ENCODE measurements around the gene MOCS2. TPM values are rescaled to one million over a fixed set of nuclear protein-coding genes. Genes with fewer than 3 reads are reported as not detected.

Gene MOCS2
- total and polyA plus RNA-seq, 10 of the 15 experiments (the other 5 are each of a cell fraction or from before 2014, with no cell fraction given), result 11.0 to 27.4 (median 22.5) TPM

DNA sequence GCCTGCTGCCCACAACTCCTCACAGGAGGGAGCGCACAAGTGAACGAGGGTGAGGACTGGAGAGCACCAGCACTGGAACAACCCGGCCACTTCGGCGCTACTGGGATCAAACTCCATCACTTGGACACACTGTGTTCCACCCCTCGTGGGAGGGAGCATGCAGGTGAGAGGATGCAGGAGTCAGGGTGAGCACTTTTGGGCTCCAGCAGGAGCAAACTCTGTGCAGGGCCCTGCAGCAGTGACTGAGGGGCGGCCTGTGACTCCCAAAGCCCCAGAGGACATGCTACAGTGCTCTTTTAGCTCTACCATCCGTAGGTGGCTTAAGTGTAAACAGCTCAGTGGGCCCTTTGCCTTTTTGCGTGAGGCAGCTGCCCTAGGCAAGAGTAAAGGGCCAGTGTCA lies 4.4 kb upstream of the MOCS2 start:
- SMC1A ChIA-PET (ENCODE audit: uncharacterized antibody, unreplicated experiment), result no interaction called here
- H3K36me3 ChIP-seq (ENCODE audit: control insufficient read depth in 2 of 2, insufficient read depth in 2 of 2, low read length in 1 of 2), result no peaks in the 10 kb centered on the region
- 87% methylated on average over 9 of the region's 9 CpGs for WGBS (ENCODE audit: insufficient coverage, insufficient replicate concordance, low lambda C conversion rate, missing lambda C conversion rate)
- CTCF ChIA-PET, result interaction anchor here (4.1 kb wide), 1 partner anchor 165 kb away, joined by 16 read pairs; no protein-coding TSS in a partner anchor
- no peak overlapping the region for H2AFZ ChIP-seq (ENCODE audit: control insufficient read depth, low read depth, low read length)
- no peak overlapping the region for H3K4me3 ChIP-seq
- POLR2A ChIA-PET, result no interaction called here
- no peaks in the 10 kb centered on the region; a peak in 1 of 4 replicates for H3K27me3 ChIP-seq (replicated peaks in 1 of 2; ENCODE audit: control insufficient read depth in 2 of 2, insufficient read depth in 2 of 2, low read length in 1 of 2)
- DNase-seq (ENCODE audit: low read depth, low spot score), result no peak
- peaks cover 2% of the 10 kb centered on the region for H3K79me2 ChIP-seq (ENCODE audit: control insufficient read depth, insufficient read depth, low read length)
- H3K4me2 ChIP-seq (ENCODE audit: control insufficient read depth, insufficient read depth), result no peak overlapping the region
- intact Hi-C loops (cut with micrococcal nuclease; ENCODE audit: unreplicated experiment), result no loop called here
- BruUV-seq (replicated peaks), result no TSS peak
- H4K20me1 ChIP-seq (ENCODE audit: control insufficient read depth, insufficient read depth), result no peaks in the 10 kb centered on the region
- no peak for FAIRE-seq
- ATAC-seq, result no peak
- H3K4me1 ChIP-seq (ENCODE audit: control insufficient read depth, insufficient read depth, low read length), result peaks cover 5% of the 10 kb centered on the region; the same call in 1 of the 2 replicates
- no peak overlapping the region for H3K9ac ChIP-seq (ENCODE audit: control insufficient read depth, insufficient read depth, low read length)
- in situ Hi-C loops (cut with MboI), result no loop called here
- RAD21 ChIA-PET (ENCODE audit: unreplicated experiment), result no interaction called here
- no peaks in the 10 kb centered on the region for H3K9me3 ChIP-seq (replicated peaks; ENCODE audit: control insufficient read depth, insufficient read depth, low read length)
- TF ChIP-seq ETV6 (conservative IDR thresholded peaks at IDR 0.05 in 1 of 2, IDR thresholded peaks at IDR 0.05 in 1 of 2; ENCODE audit: borderline replicate concordance in 1 of 2, low read depth in 1 of 2) (no peak), SP1 (IDR thresholded peaks at IDR 0.05; ENCODE audit: low read depth, low read length) (no peak), HDAC2 (IDR thresholded peaks at IDR 0.05) (no peak), IKZF2 (IDR thresholded peaks at IDR 0.05) (no peak), MYB (IDR thresholded peaks at IDR 0.05; ENCODE audit: borderline replicate concordance, low read depth, low read length) (no peak), ZNF274 (IDR thresholded peaks at IDR 0.05; ENCODE audit: insufficient read depth, insufficient read length) (no peak), MYC (IDR thresholded peaks at IDR 0.05; ENCODE audit: insufficient read depth, insufficient read length, insufficient replicate concordance, low read length, severe bottlenecking) (no peak), FOS (IDR thresholded peaks at IDR 0.05; ENCODE audit: borderline replicate concordance, extremely low read depth, insufficient read length) (no peak), WRNIP1 (IDR thresholded peaks at IDR 0.05; ENCODE audit: borderline replicate concordance, low read depth, low read length) (no peak), NR2C1 (IDR thresholded peaks at IDR 0.05) (no peak), RB1 (IDR thresholded peaks at IDR 0.05; ENCODE audit: borderline replicate concordance) (no peak), SUZ12 (IDR thresholded peaks at IDR 0.05; ENCODE audit: unreplicated experiment) (no peak), ATF3 (IDR thresholded peaks at IDR 0.05; ENCODE audit: borderline replicate concordance, extremely low read depth, low read depth, low read length) (no peak), EZH2 (IDR thresholded peaks at IDR 0.05; ENCODE audit: borderline replicate concordance, control insufficient read depth, low read depth, low read length) (no peak), BRCA1 (IDR thresholded peaks at IDR 0.05; ENCODE audit: low read depth, low read length) (no peak), IRF4 (IDR thresholded peaks at IDR 0.05; ENCODE audit: low read depth, low read length) (no peak), MEF2A (IDR thresholded peaks at IDR 0.05; ENCODE audit: insufficient read depth, low read depth, low read length) (no peak), PAX8 (IDR thresholded peaks at IDR 0.05) (no peak)
- TF ChIP-seq, protein P1, sequence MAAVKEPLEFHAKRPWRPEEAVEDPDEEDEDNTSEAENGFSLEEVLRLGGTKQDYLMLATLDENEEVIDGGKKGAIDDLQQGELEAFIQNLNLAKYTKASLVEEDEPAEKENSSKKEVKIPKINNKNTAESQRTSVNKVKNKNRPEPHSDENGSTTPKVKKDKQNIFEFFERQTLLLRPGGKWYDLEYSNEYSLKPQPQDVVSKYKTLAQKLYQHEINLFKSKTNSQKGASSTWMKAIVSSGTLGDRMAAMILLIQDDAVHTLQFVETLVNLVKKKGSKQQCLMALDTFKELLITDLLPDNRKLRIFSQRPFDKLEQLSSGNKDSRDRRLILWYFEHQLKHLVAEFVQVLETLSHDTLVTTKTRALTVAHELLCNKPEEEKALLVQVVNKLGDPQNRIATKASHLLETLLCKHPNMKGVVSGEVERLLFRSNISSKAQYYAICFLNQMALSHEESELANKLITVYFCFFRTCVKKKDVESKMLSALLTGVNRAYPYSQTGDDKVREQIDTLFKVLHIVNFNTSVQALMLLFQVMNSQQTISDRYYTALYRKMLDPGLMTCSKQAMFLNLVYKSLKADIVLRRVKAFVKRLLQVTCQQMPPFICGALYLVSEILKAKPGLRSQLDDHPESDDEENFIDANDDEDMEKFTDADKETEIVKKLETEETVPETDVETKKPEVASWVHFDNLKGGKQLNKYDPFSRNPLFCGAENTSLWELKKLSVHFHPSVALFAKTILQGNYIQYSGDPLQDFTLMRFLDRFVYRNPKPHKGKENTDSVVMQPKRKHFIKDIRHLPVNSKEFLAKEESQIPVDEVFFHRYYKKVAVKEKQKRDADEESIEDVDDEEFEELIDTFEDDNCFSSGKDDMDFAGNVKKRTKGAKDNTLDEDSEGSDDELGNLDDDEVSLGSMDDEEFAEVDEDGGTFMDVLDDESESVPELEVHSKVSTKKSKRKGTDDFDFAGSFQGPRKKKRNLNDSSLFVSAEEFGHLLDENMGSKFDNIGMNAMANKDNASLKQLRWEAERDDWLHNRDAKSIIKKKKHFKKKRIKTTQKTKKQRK (IDR thresholded peaks at IDR 0.05; ENCODE audit: low read depth, low read length), result no peak
- TF ChIP-seq, protein P2, sequence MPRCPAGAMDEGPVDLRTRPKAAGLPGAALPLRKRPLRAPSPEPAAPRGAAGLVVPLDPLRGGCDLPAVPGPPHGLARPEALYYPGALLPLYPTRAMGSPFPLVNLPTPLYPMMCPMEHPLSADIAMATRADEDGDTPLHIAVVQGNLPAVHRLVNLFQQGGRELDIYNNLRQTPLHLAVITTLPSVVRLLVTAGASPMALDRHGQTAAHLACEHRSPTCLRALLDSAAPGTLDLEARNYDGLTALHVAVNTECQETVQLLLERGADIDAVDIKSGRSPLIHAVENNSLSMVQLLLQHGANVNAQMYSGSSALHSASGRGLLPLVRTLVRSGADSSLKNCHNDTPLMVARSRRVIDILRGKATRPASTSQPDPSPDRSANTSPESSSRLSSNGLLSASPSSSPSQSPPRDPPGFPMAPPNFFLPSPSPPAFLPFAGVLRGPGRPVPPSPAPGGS (IDR thresholded peaks at IDR 0.05; ENCODE audit: borderline replicate concordance, insufficient read depth, low read depth, low read length, poor library complexity, severe bottlenecking), result no peak
- H3K27ac ChIP-seq (ENCODE audit: control insufficient read depth, insufficient read depth), result no peak overlapping the region
